Measurements from ENCODE around the gene BTD. TPM values are rescaled to one million over a fixed set of nuclear protein-coding genes. Genes with fewer than 3 reads are reported as not detected.

The BTD gene
- total RNA-seq, 1 donor from 2014 or later = 2.0 TPM

DNA sequence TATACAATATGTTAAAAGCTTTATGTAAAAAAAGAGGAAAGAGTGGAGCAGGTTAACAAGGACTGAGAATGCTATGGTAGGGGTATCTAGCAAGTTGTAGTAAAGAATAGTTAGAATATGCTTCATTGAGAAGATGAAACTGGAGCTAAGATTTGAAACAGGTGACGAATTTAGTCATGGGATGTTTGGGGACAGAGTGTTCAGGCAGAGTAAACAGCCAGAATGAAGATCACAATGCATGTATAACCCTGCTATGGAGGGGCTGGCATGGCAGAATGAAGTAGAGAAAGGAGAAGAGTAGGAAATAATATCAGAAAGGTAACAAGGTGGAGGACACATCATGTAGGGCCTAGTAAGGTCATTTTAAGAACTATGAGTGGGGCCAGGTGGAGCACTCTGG lies 72.0 kb downstream of the BTD start:
- H3K27ac Mint-ChIP-seq = no peak overlapping the region
- no peaks in the 10 kb centered on the region for H3K27me3 Mint-ChIP-seq
- DNase-seq = no peak
- H3K4me1 Mint-ChIP-seq = peaks cover 2% of the 10 kb centered on the region
- no peaks in the 10 kb centered on the region for H3K9me3 Mint-ChIP-seq
- peaks cover 36% of the 10 kb centered on the region for H3K36me3 Mint-ChIP-seq (ENCODE audit: low read depth)
- intact Hi-C loops (cut with micrococcal nuclease) = no loop called here
- H3K4me3 Mint-ChIP-seq = no peak overlapping the region

GRCh38 chr3:15676259-15676658 lies 74.7 kb downstream of the BTD start:
- no peaks in the 10 kb centered on the region for H3K9me3 Mint-ChIP-seq
- no peaks in the 10 kb centered on the region for H3K4me1 Mint-ChIP-seq
- no peak overlapping the region for H3K4me3 Mint-ChIP-seq
- H3K27ac Mint-ChIP-seq = no peak overlapping the region
- H3K27me3 Mint-ChIP-seq = no peaks in the 10 kb centered on the region
- H3K36me3 Mint-ChIP-seq (ENCODE audit: low read depth) = peaks cover 24% of the 10 kb centered on the region
- DNase-seq = no peak
- intact Hi-C loops (cut with micrococcal nuclease) = no loop called here

DNA sequence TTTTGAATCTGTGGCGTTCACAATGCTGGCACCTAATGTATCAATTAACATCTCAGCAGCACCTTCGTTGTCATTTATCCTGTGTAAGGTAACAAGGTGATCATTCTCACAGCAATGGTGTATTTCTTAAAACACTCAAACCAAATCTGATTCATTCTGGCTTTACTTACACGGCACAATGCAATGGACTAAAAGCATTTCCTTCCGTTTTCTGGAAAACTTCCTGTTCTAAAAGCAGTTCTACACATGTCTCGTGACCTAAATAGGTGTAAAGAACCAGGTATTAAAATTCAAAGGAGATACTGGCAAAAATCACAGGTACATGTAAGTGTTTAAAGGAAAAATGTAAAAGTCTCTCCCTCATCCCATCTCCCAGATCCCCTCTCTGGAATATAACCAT lies 77.8 kb downstream of the BTD start:
- intact Hi-C loops (cut with micrococcal nuclease) = no loop called here
- Mint-ChIP-seq H3K4me1 (peaks cover 3% of the 10 kb centered on the region), H3K9me3 (no peaks in the 10 kb centered on the region), H3K36me3 (ENCODE audit: low read depth) (peaks cover 31% of the 10 kb centered on the region), H3K27me3 (no peaks in the 10 kb centered on the region), H3K27ac (no peak overlapping the region), H3K4me3 (no peak overlapping the region)
- no peak for DNase-seq

GRCh38 chr3:15681668-15682067 lies 80.1 kb downstream of the BTD start:
- Mint-ChIP-seq H3K4me3 (no peak overlapping the region), H3K36me3 (ENCODE audit: low read depth) (peaks cover 44% of the 10 kb centered on the region), H3K27me3 (no peaks in the 10 kb centered on the region), H3K27ac (no peak overlapping the region), H3K4me1 (peaks cover 6% of the 10 kb centered on the region), H3K9me3 (no peaks in the 10 kb centered on the region)
- DNase-seq = no peak
- intact Hi-C loops (cut with micrococcal nuclease) = no loop called here

- Mint-ChIP-seq H3K4me1 (peaks cover 8% of the 10 kb centered on the region), H3K36me3 (ENCODE audit: low read depth) (peaks cover 39% of the 10 kb centered on the region), H3K4me3 (no peak overlapping the region), H3K9me3 (no peaks in the 10 kb centered on the region), H3K27me3 (no peaks in the 10 kb centered on the region), H3K27ac (no peak overlapping the region)
- no peak for DNase-seq
- intact Hi-C loops (cut with micrococcal nuclease) = no loop called here
These were observed 81.1 kb downstream of the BTD start for GRCh38 chr3:15682561-15683185.

- no peak overlapping the region for H3K4me3 Mint-ChIP-seq
- H3K9me3 Mint-ChIP-seq = no peaks in the 10 kb centered on the region
- H3K36me3 Mint-ChIP-seq (ENCODE audit: low read depth) = peaks cover 35% of the 10 kb centered on the region
- no peaks in the 10 kb centered on the region for H3K27me3 Mint-ChIP-seq
- intact Hi-C loops (cut with micrococcal nuclease) = no loop called here
- no peak overlapping the region for H3K27ac Mint-ChIP-seq
- DNase-seq = no peak
- H3K4me1 Mint-ChIP-seq = peaks cover 8% of the 10 kb centered on the region
These were observed 81.7 kb downstream of the BTD start for GRCh38 chr3:15683253-15683652.

- Mint-ChIP-seq H3K27ac (no peak overlapping the region), H3K9me3 (no peaks in the 10 kb centered on the region), H3K4me1 (peaks cover 8% of the 10 kb centered on the region), H3K27me3 (no peaks in the 10 kb centered on the region), H3K36me3 (ENCODE audit: low read depth) (peaks cover 43% of the 10 kb centered on the region), H3K4me3 (no peak overlapping the region)
- no peak for DNase-seq
- intact Hi-C loops (cut with micrococcal nuclease) = no loop called here
These were observed 84.4 kb downstream of the BTD start for GRCh38 chr3:15685927-15686326.

- no peak for DNase-seq
- Mint-ChIP-seq H3K27ac (no peak overlapping the region), H3K4me1 (peaks cover 8% of the 10 kb centered on the region), H3K9me3 (no peaks in the 10 kb centered on the region), H3K4me3 (no peak overlapping the region), H3K36me3 (ENCODE audit: low read depth) (peaks cover 48% of the 10 kb centered on the region), H3K27me3 (no peaks in the 10 kb centered on the region)
- intact Hi-C loops (cut with micrococcal nuclease) = loop anchor here (5.0 kb wide), 1 partner anchor 122 kb away; no protein-coding TSS in a partner anchor
These were observed 88.7 kb downstream of the BTD start for GRCh38 chr3:15690230-15690629.

DNA sequence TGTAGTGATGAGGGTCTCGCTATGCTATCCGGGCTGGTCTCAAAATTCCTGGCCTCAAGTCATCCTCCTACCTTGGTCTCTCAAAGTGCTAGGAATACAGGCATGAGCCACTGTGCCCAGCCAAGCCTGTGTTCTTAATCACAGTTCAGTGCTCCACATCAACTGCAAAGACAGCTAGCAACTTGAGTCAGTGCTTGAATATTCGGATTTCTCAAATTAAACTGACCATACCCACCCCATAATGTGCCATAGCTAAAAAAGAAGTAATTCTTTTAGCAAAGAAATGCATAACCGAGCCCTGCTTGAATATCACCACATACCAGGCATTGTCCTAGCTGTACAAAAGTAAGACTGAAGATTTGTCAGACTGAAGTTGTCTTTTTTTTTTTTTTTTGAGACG lies 89.2 kb downstream of the BTD start:
- Mint-ChIP-seq H3K27ac (no peak overlapping the region), H3K4me3 (no peak overlapping the region), H3K36me3 (ENCODE audit: low read depth) (peaks cover 45% of the 10 kb centered on the region), H3K27me3 (no peaks in the 10 kb centered on the region), H3K9me3 (no peaks in the 10 kb centered on the region), H3K4me1 (peaks cover 8% of the 10 kb centered on the region)
- no peak for DNase-seq
- intact Hi-C loops (cut with micrococcal nuclease) = loop anchor here (5.0 kb wide), 1 partner anchor 122 kb away; no protein-coding TSS in a partner anchor

DNA sequence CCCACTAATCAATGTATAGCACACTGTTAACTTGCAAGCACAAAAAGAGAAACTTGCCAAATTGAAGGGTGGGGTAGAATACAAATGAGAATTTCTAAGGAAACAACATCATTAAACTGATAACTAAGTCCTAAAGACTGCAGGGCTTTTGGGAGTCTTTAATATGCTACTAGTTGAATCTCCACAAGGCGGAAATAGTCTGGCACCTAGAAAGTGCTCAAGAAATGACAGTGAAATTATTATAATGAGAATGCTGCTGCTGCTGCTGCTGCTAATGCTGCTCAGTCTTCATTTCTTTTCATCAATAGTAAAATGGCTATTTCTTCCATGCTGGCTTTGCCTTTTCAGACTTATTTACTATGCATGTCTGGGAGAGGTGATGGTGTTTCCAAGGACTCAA lies 91.8 kb downstream of the BTD start:
- no peak for DNase-seq
- Mint-ChIP-seq H3K36me3 (ENCODE audit: low read depth) (peaks cover 48% of the 10 kb centered on the region), H3K27me3 (no peaks in the 10 kb centered on the region), H3K4me1 (peaks cover 3% of the 10 kb centered on the region), H3K9me3 (no peaks in the 10 kb centered on the region), H3K4me3 (no peak overlapping the region), H3K27ac (no peak overlapping the region)
- intact Hi-C loops (cut with micrococcal nuclease) = loop anchor here (5.0 kb wide), 1 partner anchor 119 kb away; no protein-coding TSS in a partner anchor

- Mint-ChIP-seq H3K27me3 (no peaks in the 10 kb centered on the region), H3K27ac (no peak overlapping the region), H3K9me3 (no peaks in the 10 kb centered on the region), H3K36me3 (ENCODE audit: low read depth) (peaks cover 46% of the 10 kb centered on the region), H3K4me3 (no peak overlapping the region), H3K4me1 (peaks cover 3% of the 10 kb centered on the region)
- DNase-seq = no peak
- intact Hi-C loops (cut with micrococcal nuclease) = loop anchor here (5.0 kb wide), 1 partner anchor 118 kb away; no protein-coding TSS in a partner anchor
These were observed 93.1 kb downstream of the BTD start for GRCh38 chr3:15694628-15695027.

Other genes starting within 250 kb of the BTD start
- 15.2 and 17.4 TPM in 2 replicates for gene METTL6, start 174.2 kb upstream of the BTD start, total RNA-seq
- 24.2 and 25.7 TPM in 2 replicates for gene EAF1, start 174.1 kb upstream of the BTD start, total RNA-seq
- gene COLQ, start 80.0 kb upstream of the BTD start, total RNA-seq = 1.7 TPM in 2 replicates
- gene HACL1, start 176 bp upstream of the BTD start, total RNA-seq = 19.3 and 21.4 TPM in 2 replicates
- gene ANKRD28, start 196.2 kb downstream of the BTD start, total RNA-seq = 38.1 and 38.7 TPM in 2 replicates

Measured in activated CD4-positive, alpha-beta T cell treated with anti-CD3 and anti-CD28 coated beads, Interleukin-2, amount 10 ng/mL, durations not matched to agents 24 days and 14 days (primary cell).